GM19324 (cell line): Measurements from ENCODE around the gene GPATCH1.
"Not testable (repeated sequence)": the region's sequence is repeated elsewhere in the genome, so short reads cannot be mapped to it uniquely, and the experiment has no call there.

ENCODE experiments used
- ATAC-seq: cut with Tn5 transposase; IDR thresholded peaks from one replicate; pipeline ENCODE4 v1.9.1; 2021; ENCODE audit warnings: mild to moderate bottlenecking, moderate library complexity; ENCODE audit not compliant: unreplicated experiment, low FRiP score

Gene GPATCH1

DNA sequence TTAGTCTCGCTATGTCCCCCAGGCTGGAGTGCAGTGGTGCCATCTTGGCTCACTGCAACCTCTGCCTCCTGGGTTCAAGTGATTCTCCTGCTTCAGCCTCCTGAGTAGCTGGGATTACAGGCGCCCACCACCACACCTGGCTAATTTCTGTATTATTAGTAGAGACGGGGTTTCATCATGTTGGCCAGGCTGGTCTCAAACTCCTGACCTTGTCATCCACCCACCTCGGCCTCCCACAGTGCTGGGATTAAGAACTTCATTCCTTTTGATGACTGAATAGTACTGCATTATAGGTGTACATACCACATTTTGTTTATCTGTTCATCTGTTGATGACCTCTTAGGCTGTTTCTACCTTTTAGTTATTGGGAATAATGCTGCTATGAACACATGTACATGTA, 71.6 kb downstream of the GPATCH1 start:
- ATAC-seq, result not testable (repeated sequence)

DNA sequence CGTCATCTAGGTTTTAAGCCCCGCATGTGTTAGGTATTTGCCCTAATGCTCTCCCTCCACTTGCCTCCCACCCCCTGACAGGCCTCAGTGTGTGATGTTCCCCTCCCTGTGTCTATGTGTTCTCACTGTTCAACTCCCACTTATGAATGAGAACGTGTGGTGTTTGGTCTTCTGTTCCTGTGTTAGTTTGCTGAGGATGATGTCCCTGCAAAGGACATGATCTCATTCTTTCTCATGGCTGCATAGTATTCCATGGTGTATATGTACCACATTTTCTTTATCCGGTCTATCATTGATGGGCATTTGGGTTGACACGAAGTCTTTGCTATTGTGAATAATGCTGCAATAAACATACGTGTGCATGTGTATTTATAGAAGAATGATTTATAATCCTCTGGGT, 73.3 kb downstream of the GPATCH1 start:
- not testable (repeated sequence) for ATAC-seq

DNA sequence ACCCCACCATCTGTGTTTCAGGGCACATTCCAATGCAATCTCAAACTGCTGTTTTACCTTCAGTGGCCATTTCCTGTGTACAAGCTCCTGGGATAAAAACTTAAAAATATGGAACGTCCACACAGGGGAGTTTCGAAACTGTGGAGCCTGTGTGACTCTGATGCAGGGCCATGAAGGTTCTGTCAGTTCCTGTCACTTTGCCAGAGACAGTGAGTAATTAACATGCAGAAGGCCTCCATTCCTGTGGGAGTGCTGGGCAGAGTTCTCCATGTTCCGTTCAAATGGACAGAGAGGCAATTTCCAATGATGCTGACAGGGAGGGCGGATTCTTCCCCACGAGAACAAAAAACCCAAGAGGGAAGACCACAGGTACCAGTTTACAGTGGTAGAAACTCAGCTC, 75.4 kb downstream of the GPATCH1 start:
- ATAC-seq, result no peak

DNA sequence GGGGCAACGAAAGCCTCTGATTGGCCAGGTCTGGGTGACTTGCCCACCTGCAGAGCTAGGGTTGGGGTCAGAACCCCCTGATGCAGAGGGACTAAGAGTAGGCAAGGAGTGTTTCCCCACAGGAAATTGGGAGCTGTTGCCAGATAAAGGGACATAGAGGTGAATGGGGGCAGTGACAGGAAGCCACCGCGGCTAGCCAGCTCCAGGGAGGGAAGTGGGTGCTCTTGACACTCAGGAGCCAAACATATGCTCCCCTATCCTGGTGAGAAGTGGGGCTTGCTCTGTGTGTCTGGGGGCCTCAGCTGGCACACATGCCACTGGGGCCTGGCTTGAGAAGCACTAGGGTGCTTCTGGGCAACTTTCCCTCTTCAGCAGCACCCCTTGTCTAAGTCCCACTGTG, 76.9 kb downstream of the GPATCH1 start:
- ATAC-seq, result no peak

DNA sequence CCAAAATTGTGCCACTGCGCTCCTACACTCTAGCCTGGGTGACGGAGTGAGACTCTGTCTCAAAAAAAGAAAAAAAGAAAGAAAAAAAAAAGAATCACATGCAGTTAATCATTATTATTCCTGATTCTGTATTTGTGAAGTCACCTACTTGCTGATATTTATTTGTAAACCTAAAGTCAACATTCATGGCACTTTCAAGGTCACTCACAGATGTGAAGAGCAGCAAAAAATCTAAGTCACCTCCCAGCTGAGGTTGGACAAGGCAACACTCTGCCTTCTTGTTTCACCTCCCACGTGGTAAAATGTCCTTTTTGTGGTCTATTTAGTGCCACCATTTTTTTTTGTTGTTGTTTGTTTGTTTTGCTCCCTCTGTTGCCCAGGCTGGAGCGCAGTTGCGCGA, 77.4 kb downstream of the GPATCH1 start:
- ATAC-seq, result no peak

DNA sequence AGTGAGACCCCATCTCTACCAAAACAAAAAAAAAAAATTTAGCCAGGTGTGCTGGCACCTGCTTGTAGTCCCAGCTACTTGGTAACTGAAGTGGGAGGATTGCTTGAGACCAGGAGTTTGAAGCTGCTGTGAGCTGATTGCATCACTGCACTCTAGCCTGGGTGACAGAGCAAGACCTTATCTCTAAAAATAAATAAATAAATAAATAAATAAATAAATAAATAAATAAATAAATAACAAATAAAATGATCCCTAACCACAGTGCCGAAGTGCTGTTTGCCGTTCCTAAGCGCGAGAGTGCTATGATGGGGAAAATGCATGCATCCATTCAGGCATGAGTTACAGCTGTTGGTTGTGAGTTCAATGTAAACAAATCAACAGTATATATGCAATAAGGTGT, 78.2 kb downstream of the GPATCH1 start:
- ATAC-seq, result no peak

- no peak for ATAC-seq
Observed at GRCh38 chr19:33159893-33160292, 78.9 kb downstream of the GPATCH1 start.

DNA sequence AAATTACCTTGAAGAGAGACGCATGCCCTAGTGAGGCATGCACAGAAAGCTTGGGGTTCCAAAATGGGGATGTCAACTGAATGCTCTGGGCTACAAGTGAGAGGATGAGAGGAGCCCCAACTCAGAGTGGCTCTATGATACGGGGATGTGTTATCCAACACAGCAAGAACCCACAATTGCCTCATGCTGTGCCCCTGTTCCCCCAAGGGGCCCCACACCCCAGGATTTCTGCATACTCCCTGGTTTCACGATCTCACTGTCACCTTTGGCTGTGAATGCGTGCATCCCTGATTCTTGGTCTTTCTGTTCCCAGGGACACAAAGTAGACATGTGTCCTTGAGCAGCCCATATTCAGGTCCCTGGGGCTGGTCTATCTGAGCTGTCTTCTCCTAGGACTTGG, 80.2 kb downstream of the GPATCH1 start:
- ATAC-seq, result no peak

- no peak for ATAC-seq
Observed at GRCh38 chr19:33163481-33163880, 82.5 kb downstream of the GPATCH1 start.

DNA sequence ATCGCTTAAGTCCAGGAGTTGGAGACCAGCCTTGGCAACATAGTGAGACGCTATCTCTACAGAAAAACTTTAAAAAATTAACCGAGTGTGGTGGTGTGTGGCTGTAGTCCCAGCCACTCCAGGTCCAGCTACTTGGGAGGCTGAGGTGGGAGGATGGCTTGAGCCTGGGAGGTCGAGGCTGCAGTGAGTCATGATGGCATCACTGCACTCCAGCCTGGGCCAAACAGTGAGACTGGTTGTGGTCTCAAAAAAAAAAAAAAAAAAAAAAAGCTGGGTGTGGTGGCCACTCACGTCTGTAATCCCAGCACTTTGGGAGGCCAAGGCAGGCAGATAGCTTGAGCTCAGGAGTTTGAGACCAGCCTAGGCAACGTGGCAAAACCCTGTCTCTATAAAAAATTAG, 85.1 kb downstream of the GPATCH1 start:
- not testable (repeated sequence) for ATAC-seq

DNA sequence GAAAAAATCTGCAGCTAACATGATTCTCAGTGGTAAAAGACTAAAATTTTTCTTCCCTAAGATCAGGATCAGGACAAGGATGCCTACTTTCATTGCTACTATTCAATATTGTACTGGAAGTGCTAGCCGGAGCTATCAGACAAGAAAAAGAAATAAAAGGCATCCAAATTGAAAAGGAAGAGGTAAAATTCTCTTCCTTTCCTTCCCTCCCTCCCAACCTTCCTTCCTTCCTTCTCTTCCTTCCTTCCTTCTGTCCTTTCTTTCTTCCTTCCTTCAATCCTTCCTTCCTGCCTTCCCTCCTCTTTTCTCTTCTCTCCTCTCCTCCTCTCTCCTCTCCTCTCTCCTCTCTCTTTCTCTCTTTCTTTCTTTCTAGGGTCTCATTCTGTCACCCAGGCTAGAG, 86.5 kb downstream of the GPATCH1 start:
- no peak for ATAC-seq

- no peak for ATAC-seq
Observed at GRCh38 chr19:33168528-33168927, 87.5 kb downstream of the GPATCH1 start.

DNA sequence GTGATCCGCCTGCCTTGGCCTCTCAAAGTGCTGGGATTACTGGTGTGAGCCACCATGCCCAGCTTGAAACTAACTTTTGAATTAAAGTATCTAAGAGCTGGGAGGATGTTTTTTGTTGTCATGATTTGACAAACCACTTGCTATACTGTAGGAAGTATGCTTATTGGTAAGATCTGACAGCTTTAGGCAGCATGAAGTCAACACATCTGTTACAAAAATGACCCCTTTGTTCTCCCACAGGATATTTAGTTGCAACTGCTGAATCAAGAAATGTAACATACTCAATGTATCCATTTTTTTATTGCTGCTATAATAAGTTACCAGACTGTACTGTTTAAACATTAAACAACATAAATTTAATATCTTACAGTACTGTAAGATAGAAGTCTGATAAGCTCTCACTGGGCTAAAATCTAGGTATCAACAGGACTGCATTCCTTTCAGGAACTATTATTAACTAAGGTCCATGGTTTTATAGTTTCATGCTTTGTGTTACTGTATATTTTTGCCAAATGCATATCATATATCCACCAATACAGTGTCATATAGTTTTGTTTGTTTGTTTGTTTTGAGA, 90.3 kb downstream of the GPATCH1 start:
- ATAC-seq, result no peak

GRCh38 chr19:33171916-33172359, 91.0 kb downstream of the GPATCH1 start:
- ATAC-seq, result no peak

- no peak for ATAC-seq
Observed at GRCh38 chr19:33174186-33174585, 93.2 kb downstream of the GPATCH1 start.

GRCh38 chr19:33175156-33175782, 94.3 kb downstream of the GPATCH1 start:
- no peak for ATAC-seq

- ATAC-seq, result no peak
Observed at GRCh38 chr19:33175886-33176669, 95.1 kb downstream of the GPATCH1 start.

- ATAC-seq, result peak; percentile 85
Observed at GRCh38 chr19:33176670-33177416, 95.9 kb downstream of the GPATCH1 start.

DNA sequence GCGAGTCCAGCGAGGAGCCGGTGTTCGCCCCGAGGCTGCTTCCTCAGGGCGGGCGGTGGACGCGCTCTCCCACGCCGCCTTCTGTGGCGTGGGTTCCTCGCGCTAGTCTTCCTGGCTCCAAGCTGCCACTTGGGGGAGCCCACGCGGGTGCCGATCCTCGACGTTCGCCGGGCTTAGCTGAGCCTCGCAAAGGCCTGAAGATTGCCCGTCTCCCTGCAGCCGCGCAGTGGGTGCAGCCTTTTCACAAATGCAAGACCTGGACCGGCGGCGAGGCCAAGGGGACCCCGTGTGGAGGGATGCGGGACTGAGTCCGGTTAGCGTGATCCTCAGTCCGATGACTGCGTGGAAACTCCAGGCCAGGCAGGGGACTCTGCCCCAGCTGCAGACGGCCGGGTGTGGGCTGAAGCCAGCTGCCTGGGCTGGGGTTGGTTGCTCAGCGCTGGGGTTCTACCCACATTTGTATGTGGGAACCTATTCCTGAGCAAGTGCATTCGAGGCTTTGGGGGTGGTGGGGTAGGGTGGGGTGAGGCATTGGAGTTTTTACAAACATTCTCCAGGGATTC, 96.5 kb downstream of the GPATCH1 start:
- peak; percentile 19 for ATAC-seq
